ENCODE measurements around the gene DNAH3.

DNAH3 gene

GRCh38 chr16:20897253-20897897 lies 253.3 kb downstream of the DNAH3 start:
- H3K9me3 ChIP-seq (ENCODE audit: control insufficient read depth in 1 of 2, low read length in 2 of 2), result no peaks in the 10 kb centered on the region
- H3K36me3 ChIP-seq (ENCODE audit: control insufficient read depth in 1 of 2, insufficient read depth in 2 of 2, low read length in 2 of 2), result peaks cover 1 to 24% of the 10 kb centered on the region in 2 donors
- H3K27me3 ChIP-seq (ENCODE audit: control insufficient read depth in 1 of 2, insufficient read depth in 2 of 2, low read length in 2 of 2), result no peaks in the 10 kb centered on the region
- H3K4me1 ChIP-seq (ENCODE audit: control insufficient read depth in 1 of 2, insufficient read depth in 2 of 2, low read length in 2 of 2), result peaks cover 27 to 33% of the 10 kb centered on the region in 2 donors
- no peak overlapping the region for H3K9ac ChIP-seq (ENCODE audit: low read depth in 1 of 2, low read length in 2 of 2)
- H3K27ac ChIP-seq (ENCODE audit: low read depth, low read length), result no peak overlapping the region
- no peak overlapping the region for H3K4me3 ChIP-seq (ENCODE audit: low read depth in 1 of 2, low read length in 2 of 2)

GRCh38 chr16:20894388-20894787 lies 256.3 kb downstream of the DNAH3 start:
- H3K9me3 ChIP-seq (ENCODE audit: control insufficient read depth in 1 of 2, low read length in 2 of 2), result no peaks in the 10 kb centered on the region
- H3K27ac ChIP-seq (ENCODE audit: low read depth, low read length), result no peak overlapping the region
- H3K4me3 ChIP-seq (ENCODE audit: low read depth in 1 of 2, low read length in 2 of 2), result no peak overlapping the region
- peaks cover 5 to 24% of the 10 kb centered on the region in 2 donors for H3K36me3 ChIP-seq (ENCODE audit: control insufficient read depth in 1 of 2, insufficient read depth in 2 of 2, low read length in 2 of 2)
- no peak overlapping the region for H3K9ac ChIP-seq (ENCODE audit: low read depth in 1 of 2, low read length in 2 of 2)
- H3K27me3 ChIP-seq (ENCODE audit: control insufficient read depth in 1 of 2, insufficient read depth in 2 of 2, low read length in 2 of 2), result no peaks in the 10 kb centered on the region
- peaks cover 20 to 23% of the 10 kb centered on the region in 2 donors for H3K4me1 ChIP-seq (ENCODE audit: control insufficient read depth in 1 of 2, insufficient read depth in 2 of 2, low read length in 2 of 2)

GRCh38 chr16:20889625-20890275 lies 260.9 kb downstream of the DNAH3 start:
- peak overlapping the region in 1 of 2 donors; percentile 8 for H3K4me3 ChIP-seq (ENCODE audit: low read depth in 1 of 2, low read length in 2 of 2)
- H3K27ac ChIP-seq (ENCODE audit: low read depth, low read length), result no peak overlapping the region
- peaks cover 5 to 9% of the 10 kb centered on the region in 2 donors for H3K36me3 ChIP-seq (ENCODE audit: control insufficient read depth in 1 of 2, insufficient read depth in 2 of 2, low read length in 2 of 2)
- H3K27me3 ChIP-seq (ENCODE audit: control insufficient read depth in 1 of 2, insufficient read depth in 2 of 2, low read length in 2 of 2), result no peaks in the 10 kb centered on the region
- H3K9ac ChIP-seq (ENCODE audit: low read depth in 1 of 2, low read length in 2 of 2), result no peak overlapping the region
- H3K4me1 ChIP-seq (ENCODE audit: control insufficient read depth in 1 of 2, insufficient read depth in 2 of 2, low read length in 2 of 2), result peaks cover 9 to 13% of the 10 kb centered on the region in 2 donors
- no peaks in the 10 kb centered on the region for H3K9me3 ChIP-seq (ENCODE audit: control insufficient read depth in 1 of 2, low read length in 2 of 2)

- Histone ChIP-seq H3K4me3 (ENCODE audit: low read depth in 1 of 2, low read length in 2 of 2) (no peak overlapping the region), H3K9ac (ENCODE audit: low read depth in 1 of 2, low read length in 2 of 2) (no peak overlapping the region), H3K36me3 (ENCODE audit: control insufficient read depth in 1 of 2, insufficient read depth in 2 of 2, low read length in 2 of 2) (peaks cover 0 to 2% of the 10 kb centered on the region in 2 donors), H3K27ac (ENCODE audit: low read depth, low read length) (no peak overlapping the region), H3K27me3 (ENCODE audit: control insufficient read depth in 1 of 2, insufficient read depth in 2 of 2, low read length in 2 of 2) (no peaks in the 10 kb centered on the region), H3K9me3 (ENCODE audit: control insufficient read depth in 1 of 2, low read length in 2 of 2) (no peaks in the 10 kb centered on the region), H3K4me1 (ENCODE audit: control insufficient read depth in 1 of 2, insufficient read depth in 2 of 2, low read length in 2 of 2) (peaks cover 13 to 20% of the 10 kb centered on the region in 2 donors)
Measured at GRCh38 chr16:20887207-20887606, 263.4 kb downstream of the DNAH3 start.

- Histone ChIP-seq H3K4me1 (ENCODE audit: control insufficient read depth in 1 of 2, insufficient read depth in 2 of 2, low read length in 2 of 2) (peaks cover 13 to 23% of the 10 kb centered on the region in 2 donors), H3K27ac (ENCODE audit: low read depth, low read length) (no peak overlapping the region), H3K27me3 (ENCODE audit: control insufficient read depth in 1 of 2, insufficient read depth in 2 of 2, low read length in 2 of 2) (no peaks in the 10 kb centered on the region), H3K9ac (ENCODE audit: low read depth in 1 of 2, low read length in 2 of 2) (no peak overlapping the region), H3K36me3 (ENCODE audit: control insufficient read depth in 1 of 2, insufficient read depth in 2 of 2, low read length in 2 of 2) (no peaks in the 10 kb centered on the region), H3K4me3 (ENCODE audit: low read depth in 1 of 2, low read length in 2 of 2) (no peak overlapping the region), H3K9me3 (ENCODE audit: control insufficient read depth in 1 of 2, low read length in 2 of 2) (no peaks in the 10 kb centered on the region)
Measured at GRCh38 chr16:20886320-20886719, 264.3 kb downstream of the DNAH3 start.

GRCh38 chr16:20884240-20884556 lies 266.4 kb downstream of the DNAH3 start:
- Histone ChIP-seq H3K36me3 (ENCODE audit: control insufficient read depth in 1 of 2, insufficient read depth in 2 of 2, low read length in 2 of 2) (no peaks in the 10 kb centered on the region), H3K9ac (ENCODE audit: low read depth in 1 of 2, low read length in 2 of 2) (no peak overlapping the region), H3K4me3 (ENCODE audit: low read depth in 1 of 2, low read length in 2 of 2) (no peak overlapping the region), H3K27ac (ENCODE audit: low read depth, low read length) (no peak overlapping the region), H3K4me1 (ENCODE audit: control insufficient read depth in 1 of 2, insufficient read depth in 2 of 2, low read length in 2 of 2) (peaks cover 5 to 33% of the 10 kb centered on the region in 2 donors), H3K9me3 (ENCODE audit: control insufficient read depth in 1 of 2, low read length in 2 of 2) (no peaks in the 10 kb centered on the region), H3K27me3 (ENCODE audit: control insufficient read depth in 1 of 2, insufficient read depth in 2 of 2, low read length in 2 of 2) (no peaks in the 10 kb centered on the region)

GRCh38 chr16:20883554-20884239 lies 266.9 kb downstream of the DNAH3 start:
- Histone ChIP-seq H3K27ac (ENCODE audit: low read depth, low read length) (no peak overlapping the region), H3K9ac (ENCODE audit: low read depth in 1 of 2, low read length in 2 of 2) (no peak overlapping the region), H3K9me3 (ENCODE audit: control insufficient read depth in 1 of 2, low read length in 2 of 2) (no peaks in the 10 kb centered on the region), H3K27me3 (ENCODE audit: control insufficient read depth in 1 of 2, insufficient read depth in 2 of 2, low read length in 2 of 2) (no peaks in the 10 kb centered on the region), H3K4me3 (ENCODE audit: low read depth in 1 of 2, low read length in 2 of 2) (no peak overlapping the region), H3K4me1 (ENCODE audit: control insufficient read depth in 1 of 2, insufficient read depth in 2 of 2, low read length in 2 of 2) (peaks cover 5 to 38% of the 10 kb centered on the region in 2 donors), H3K36me3 (ENCODE audit: control insufficient read depth in 1 of 2, insufficient read depth in 2 of 2, low read length in 2 of 2) (no peaks in the 10 kb centered on the region)
